NCI-H226 (cell line): ENCODE measurements around the gene NUDT3.

ENCODE experiments used
- DNase-seq: peaks from one replicate; pipeline ENCODE4 v3.0.0-alpha.2; 2015

NUDT3 gene

DNA sequence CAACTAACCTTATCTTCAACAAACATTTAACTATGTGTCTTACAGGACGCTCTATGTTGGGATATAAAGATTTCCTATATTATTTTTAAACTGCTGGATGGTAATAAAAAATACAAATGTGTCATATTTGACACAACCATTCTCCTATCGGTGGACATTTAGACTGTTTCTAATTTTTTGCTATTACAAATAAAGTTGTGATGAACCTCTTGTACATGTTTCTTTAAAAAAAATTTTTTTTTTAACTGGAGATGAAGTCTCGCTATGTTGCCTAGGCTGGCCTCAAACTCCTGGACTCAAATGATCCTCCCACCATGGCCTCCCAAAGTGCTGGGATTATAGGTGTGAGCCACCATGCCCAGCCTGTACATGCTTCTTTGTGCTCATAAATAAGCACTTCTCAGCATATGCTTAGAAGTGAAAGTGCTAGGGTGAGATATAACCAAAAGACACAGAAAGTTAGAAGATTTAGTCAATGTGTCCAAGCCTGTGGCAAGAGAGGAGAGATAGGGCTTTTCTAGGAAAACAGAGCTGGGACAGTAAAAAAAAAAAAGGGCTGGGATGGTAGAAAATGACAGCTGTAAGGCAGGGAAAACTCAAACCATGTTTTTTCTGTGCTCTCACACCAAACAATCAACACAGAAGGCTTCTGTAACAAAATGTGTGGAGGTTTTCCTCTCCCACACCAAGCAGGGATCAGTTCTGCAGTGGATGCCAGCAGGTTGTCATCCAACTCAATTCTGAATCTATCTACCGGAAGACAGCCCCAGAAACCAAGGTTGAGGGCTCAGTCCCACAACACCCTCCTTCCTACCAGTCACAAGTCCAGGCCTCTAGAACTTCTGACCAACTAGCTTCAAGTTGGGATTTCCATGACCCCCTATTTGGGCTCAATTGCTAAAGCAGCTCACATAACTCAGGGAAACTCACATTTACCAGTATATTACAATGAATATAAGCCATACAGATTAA lies 73.7 kb downstream of the NUDT3 start:
- no peak for DNase-seq

DNA sequence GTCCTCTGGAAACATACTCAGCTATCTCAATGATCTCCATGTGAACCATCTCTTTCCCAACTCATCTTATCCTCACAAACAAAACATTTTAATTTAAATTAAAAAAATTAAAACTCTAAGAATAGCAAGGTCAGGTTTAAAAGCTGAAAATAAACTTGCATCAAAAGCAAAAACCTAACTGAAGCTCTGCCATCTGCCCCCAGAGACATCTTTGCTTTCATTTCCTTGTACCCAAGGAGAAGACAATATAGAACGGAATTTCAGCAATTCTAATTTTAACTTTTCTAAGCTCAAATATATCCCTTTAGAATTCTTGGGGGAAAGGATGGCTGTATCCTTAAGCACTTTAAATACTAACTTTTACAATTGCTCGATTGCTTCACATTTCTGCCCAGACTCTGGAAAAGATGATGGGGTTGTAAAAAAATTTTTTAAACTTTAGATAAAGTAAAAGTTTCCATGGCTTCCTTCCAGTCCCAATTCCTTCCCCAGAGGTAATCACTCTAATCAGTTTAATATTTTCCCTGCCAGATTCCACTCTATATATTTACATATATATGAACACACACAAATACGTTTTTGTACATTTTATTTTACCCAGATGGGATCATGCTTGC lies 74.5 kb downstream of the NUDT3 start:
- no peak for DNase-seq

DNA sequence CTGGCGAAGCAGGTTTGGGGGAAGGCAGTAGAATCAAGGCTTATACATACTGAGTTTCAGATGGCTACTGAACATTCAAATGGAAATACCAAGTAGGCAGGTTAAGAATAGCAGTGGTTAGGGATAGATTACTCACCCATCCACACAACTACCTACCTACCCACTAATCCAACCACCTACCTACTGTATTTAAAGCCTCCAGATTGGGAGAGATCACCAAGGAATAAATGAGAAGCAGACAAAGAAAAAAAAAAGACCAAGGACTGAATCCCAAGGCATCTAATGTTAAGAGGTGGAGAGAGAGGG lies 75.3 kb downstream of the NUDT3 start:
- no peak for DNase-seq

- DNase-seq: no peak
Observed at GRCh38 chr6:34316431-34317171, 75.9 kb downstream of the NUDT3 start.

GRCh38 chr6:34315780-34316179 lies 76.7 kb downstream of the NUDT3 start:
- no peak for DNase-seq

DNA sequence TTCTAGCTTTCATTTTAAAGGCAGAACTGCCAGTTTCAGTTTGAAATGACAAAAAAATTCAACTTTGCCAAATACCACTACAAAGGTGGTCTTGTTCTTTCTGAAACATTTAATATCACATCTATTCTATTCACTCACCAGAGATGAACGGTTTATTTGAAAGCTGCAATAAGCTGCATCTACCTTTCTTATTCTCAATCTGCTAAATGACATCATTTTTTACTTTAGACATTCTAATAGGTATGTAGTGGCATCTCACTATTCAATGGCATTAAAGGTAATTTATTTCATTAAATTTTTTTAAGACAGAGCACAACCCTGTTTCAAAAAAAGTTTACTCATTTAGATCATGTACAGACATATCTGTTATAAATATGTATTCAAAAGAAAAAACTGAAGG lies 77.2 kb downstream of the NUDT3 start:
- no peak for DNase-seq

GRCh38 chr6:34312259-34312658 lies 80.2 kb downstream of the NUDT3 start:
- DNase-seq: no peak

DNA sequence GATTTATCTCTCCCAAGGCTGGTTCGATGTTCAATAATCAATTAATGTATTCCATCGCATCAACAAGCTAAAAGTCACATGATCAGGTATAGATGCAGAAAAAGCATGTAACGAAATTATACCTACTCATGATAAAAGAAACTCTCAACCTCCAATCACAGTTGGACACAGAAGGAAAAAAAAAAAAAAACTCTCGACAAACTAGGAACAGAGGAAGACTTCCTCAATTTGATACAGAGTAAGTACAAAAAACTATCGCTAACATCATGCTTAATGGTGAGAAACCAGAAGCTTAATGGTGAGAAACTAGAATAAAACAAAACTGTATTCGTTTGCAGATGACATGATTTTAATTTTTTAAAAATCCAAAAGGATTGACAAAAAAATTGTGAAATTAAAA lies 81.7 kb downstream of the NUDT3 start:
- DNase-seq: no peak

DNA sequence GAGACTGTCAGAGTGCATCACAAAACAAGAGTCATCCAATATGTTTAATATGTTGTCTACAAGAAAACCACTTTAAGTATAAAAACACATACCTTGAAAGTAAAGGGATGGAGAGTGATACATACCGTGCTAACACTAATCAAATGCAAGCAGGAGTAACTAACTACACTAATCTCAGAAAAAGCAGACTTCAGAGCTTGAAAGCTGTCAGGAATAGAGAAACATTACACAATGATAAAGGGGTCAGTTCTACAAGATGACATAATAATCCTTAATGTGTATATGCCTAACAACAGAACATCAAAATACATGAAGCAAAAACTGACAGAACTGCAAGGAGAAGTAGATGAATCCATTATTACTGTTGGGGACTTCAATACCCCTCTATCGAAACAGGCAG lies 84.0 kb downstream of the NUDT3 start:
- no peak for DNase-seq

DNA sequence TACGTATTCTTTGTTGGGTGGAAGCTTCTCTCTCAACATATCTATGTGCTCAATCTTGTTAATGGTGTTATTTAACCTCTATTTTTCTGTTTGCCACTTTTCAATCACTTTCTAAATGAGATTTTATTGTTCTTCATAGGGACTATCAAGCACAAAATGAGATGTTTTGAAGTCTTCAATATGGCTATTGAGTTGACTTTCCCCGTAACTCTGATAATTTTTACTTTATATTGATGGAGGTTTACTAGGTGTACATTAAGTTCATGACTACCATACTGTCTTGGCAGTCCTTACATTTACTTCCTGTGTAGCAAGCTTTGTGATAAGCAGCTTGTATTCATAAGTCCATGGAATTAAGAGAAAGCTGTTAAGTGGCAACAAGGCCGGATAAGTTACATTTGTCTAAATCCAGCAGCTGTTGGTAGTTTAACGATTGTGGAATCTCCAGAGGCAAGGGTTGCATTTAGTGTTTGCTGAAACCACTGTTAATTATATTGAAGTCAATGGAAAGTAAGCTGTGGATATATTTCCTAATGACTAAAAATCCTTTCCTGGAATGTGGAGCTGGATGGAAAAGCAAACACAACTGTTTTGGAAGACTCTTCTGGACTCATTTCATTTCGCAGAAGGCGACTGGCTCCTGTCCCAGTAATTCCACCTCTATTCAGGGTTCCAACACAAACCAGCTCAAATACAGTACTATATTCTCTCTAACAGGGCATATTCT lies 86.3 kb downstream of the NUDT3 start:
- no peak for DNase-seq

- DNase-seq: no peak
Observed at GRCh38 chr6:34305497-34305896, 87.0 kb downstream of the NUDT3 start.

GRCh38 chr6:34304164-34304563 lies 88.3 kb downstream of the NUDT3 start:
- DNase-seq: no peak

DNA sequence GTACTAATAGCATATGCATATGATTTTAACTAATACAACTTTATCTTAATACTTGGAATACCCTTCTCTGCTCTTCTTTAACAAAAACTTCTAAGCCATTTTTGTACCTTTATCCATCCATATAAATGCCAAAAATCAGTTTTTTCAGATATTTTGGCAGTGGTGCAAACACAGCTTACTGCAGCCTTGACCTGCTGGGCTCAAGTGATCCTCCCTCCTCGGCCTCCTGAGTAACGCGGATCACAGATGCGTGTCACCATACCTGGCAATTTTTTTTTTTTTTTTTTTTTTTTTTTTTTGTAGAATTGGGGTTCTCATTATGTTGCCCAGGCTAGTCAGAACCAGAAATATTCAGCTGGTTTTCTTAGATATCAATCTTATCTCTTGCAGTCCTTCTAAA lies 89.5 kb downstream of the NUDT3 start:
- no peak for DNase-seq

GRCh38 chr6:34301408-34301807 lies 91.1 kb downstream of the NUDT3 start:
- DNase-seq: no peak

- DNase-seq: no peak
Observed at GRCh38 chr6:34300332-34300751, 92.1 kb downstream of the NUDT3 start.

DNA sequence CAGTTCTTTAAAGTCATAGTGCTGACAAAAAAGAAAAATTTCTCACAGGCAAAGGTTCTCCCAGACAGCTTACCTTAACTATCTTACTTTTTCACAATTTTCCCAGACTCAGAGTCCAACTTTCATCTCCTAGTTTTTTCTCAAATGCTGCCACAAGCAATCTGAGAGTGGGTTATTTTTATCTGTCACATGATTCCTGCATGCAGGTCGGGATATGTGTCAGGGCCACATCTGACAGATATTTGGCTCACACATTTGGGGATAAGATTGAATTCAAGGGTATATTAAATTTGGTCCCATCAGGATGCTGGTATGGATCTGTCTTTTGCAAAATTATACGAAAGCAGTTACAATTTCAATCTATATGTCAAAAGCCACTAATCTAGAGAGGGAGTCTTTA lies 93.5 kb downstream of the NUDT3 start:
- DNase-seq: no peak

DNA sequence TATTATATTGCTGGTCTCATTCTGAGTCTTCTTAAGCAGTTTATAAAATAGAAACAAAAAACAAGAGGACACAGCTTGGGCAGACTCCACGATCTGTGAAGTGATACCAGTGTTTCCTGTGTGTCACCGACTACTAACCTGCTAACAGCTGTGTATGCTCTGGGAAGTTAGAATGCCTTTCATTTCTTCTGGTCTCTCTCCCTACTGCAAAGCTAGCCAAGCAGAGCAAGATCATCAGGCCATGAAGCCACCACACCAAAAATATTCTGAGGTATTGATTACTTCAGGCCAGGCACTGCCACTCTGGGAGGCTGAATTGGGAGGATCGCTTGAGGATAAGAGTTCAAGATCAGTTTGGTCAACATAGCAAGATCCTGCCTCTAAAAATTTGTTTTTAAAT lies 96.7 kb downstream of the NUDT3 start:
- DNase-seq: no peak

DNA sequence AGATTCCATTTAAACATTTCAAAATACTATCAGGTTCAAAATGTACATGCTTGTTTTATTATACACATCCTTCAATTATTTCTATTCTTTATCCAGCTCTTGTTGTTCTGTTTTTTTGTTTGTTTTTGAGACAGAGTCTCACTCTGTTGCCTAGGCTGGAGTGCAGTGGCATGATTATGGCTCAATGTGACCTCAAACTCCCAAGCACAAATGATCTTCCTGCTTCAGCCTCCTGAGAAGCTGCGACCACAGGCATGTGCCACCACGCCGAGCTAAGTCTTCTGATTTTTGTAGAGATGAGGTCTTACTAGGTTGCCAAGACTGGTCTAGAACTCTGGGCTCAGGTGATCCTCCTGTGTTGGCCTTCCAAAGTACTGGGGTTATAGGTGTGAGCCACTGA lies 99.5 kb downstream of the NUDT3 start:
- DNase-seq: no peak

- no peak for DNase-seq
Observed at GRCh38 chr6:34289137-34289536, 103.3 kb downstream of the NUDT3 start.

- DNase-seq: no peak
Observed at GRCh38 chr6:34288581-34288980, 103.9 kb downstream of the NUDT3 start.

DNA sequence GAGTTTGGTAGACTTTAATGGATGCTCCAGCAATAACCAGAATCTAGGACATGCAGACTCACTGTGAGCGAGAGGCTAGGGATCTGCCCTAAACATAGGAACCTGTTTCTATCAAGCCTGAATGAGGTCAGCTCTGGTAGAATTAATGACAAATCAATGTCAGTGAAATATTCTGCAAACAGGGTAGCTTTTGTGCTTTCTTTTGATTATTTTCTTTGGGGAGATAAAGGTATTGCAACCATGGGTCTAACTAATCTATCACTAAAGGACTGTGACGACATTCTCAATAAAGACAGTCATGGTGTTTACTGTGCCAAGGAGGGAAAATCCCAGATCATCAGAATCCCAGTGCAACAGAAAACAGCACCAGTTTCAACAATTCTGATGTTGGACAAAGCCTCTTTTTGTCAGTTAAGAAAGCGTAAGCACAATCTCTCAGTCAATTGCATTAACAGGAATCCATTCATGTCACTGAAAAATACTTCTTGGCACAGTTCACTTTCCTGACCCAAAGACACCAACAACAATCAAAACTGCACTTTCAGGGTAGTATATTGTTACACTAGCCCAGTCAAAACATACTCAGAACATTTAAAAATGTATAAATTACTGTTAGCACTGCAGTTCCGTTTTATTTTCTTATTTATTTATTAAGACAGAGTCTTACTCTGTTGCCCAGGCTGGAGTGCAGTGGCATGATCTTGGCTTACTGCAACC lies 106.9 kb downstream of the NUDT3 start:
- DNase-seq: no peak
